GM12891 (cell line): ENCODE data around the gene SLC49A4.

Experiments
- PAX5 ChIP-seq: IDR thresholded peaks from 2 replicates; pipeline ENCODE4 v1.6.1; 2011; ENCODE audit warnings: low read length, moderate library complexity, mild to moderate bottlenecking; ENCODE audit not compliant: insufficient read depth, severe bottlenecking
- POLR2A ChIP-seq: IDR thresholded peaks from 2 replicates; pipeline ENCODE4 v1.6.1; 2011; ENCODE audit warnings: low read depth, low read length, control low read depth
- POLR2AphosphoS5 ChIP-seq: IDR thresholded peaks from 2 replicates; pipeline ENCODE4 v1.6.1; 2011; ENCODE audit warnings: low read depth, low read length, control low read depth
- SPI1 ChIP-seq: IDR thresholded peaks from 2 replicates; pipeline ENCODE4 v1.6.1; 2011; ENCODE audit warnings: low read depth, low read length, control low read depth
- TAF1 ChIP-seq: IDR thresholded peaks from 2 replicates; pipeline ENCODE4 v1.6.1; 2011; ENCODE audit warnings: low read depth, low read length, control low read depth

- TF ChIP-seq POLR2A = no peak
- TF ChIP-seq POLR2AphosphoS5 = no peak
- TF ChIP-seq SPI1 = no peak
- no peak for TF ChIP-seq TAF1
- no peak for TF ChIP-seq PAX5
Measured at GRCh38 chr3:122770521-122771202, 24.2 kb upstream of the SLC49A4 start.
